ENCODE results near the gene GARS1.

Gene GARS1

GRCh38 chr7:30552330-30552729, 42.3 kb upstream of the GARS1 start:
- Mint-ChIP-seq H3K27ac (no peak overlapping the region), H3K9me3 (peaks cover 3% of the 10 kb centered on the region), H3K36me3 (ENCODE audit: low read depth) (peaks cover 16% of the 10 kb centered on the region), H3K27me3 (ENCODE audit: low read depth, poor library complexity) (no peaks in the 10 kb centered on the region), H3K4me1 (peaks cover 18% of the 10 kb centered on the region), H3K4me3 (no peak overlapping the region)
- no peak for DNase-seq
- no peak for TF ChIP-seq CTCF (IDR thresholded peaks at IDR 0.05)

GRCh38 chr7:30553141-30553540, 41.5 kb upstream of the GARS1 start:
- Mint-ChIP-seq H3K4me1 (peaks cover 18% of the 10 kb centered on the region), H3K36me3 (ENCODE audit: low read depth) (peaks cover 16% of the 10 kb centered on the region), H3K27ac (no peak overlapping the region), H3K9me3 (peaks cover 3% of the 10 kb centered on the region), H3K4me3 (no peak overlapping the region), H3K27me3 (ENCODE audit: low read depth, poor library complexity) (no peaks in the 10 kb centered on the region)
- no peak for TF ChIP-seq CTCF (IDR thresholded peaks at IDR 0.05)
- DNase-seq = no peak

- no peak for DNase-seq
- H3K27me3 Mint-ChIP-seq (ENCODE audit: low read depth, poor library complexity) = no peaks in the 10 kb centered on the region
- no peak overlapping the region for H3K4me3 Mint-ChIP-seq
- peaks cover 3% of the 10 kb centered on the region for H3K9me3 Mint-ChIP-seq
- peaks cover 18% of the 10 kb centered on the region for H3K4me1 Mint-ChIP-seq
- H3K36me3 Mint-ChIP-seq (ENCODE audit: low read depth) = peaks cover 16% of the 10 kb centered on the region
- no peak overlapping the region for H3K27ac Mint-ChIP-seq
- no peak for TF ChIP-seq CTCF (IDR thresholded peaks at IDR 0.05)
Measured at GRCh38 chr7:30553546-30553945, 41.1 kb upstream of the GARS1 start.

GRCh38 chr7:30555525-30555924, 39.2 kb upstream of the GARS1 start:
- peaks cover 6% of the 10 kb centered on the region for H3K36me3 Mint-ChIP-seq (ENCODE audit: low read depth)

GRCh38 chr7:30556840-30557239, 37.8 kb upstream of the GARS1 start:
- Mint-ChIP-seq H3K36me3 (ENCODE audit: low read depth) (peaks cover 5% of the 10 kb centered on the region), H3K4me3 (no peak overlapping the region), H3K9me3 (peaks cover 2% of the 10 kb centered on the region), H3K27me3 (ENCODE audit: low read depth, poor library complexity) (no peaks in the 10 kb centered on the region), H3K4me1 (no peaks in the 10 kb centered on the region), H3K27ac (no peak overlapping the region)
- no peak for TF ChIP-seq CTCF (IDR thresholded peaks at IDR 0.05)
- DNase-seq = no peak

More at GRCh38 chr7:30555525-30555924, 39.2 kb upstream of the GARS1 start:
- TF ChIP-seq CTCF (IDR thresholded peaks at IDR 0.05) = no peak
- DNase-seq = no peak
- H3K27ac Mint-ChIP-seq = no peak overlapping the region
- H3K4me1 Mint-ChIP-seq = no peaks in the 10 kb centered on the region
- H3K4me3 Mint-ChIP-seq = no peak overlapping the region
- H3K9me3 Mint-ChIP-seq = peaks cover 3% of the 10 kb centered on the region
- no peaks in the 10 kb centered on the region for H3K27me3 Mint-ChIP-seq (ENCODE audit: low read depth, poor library complexity)

GRCh38 chr7:30557245-30557644, 37.4 kb upstream of the GARS1 start:
- H3K9me3 Mint-ChIP-seq = no peaks in the 10 kb centered on the region
- peaks cover under 1% of the 10 kb centered on the region for H3K36me3 Mint-ChIP-seq (ENCODE audit: low read depth)

More at GRCh38 chr7:30557245-30557644, 37.4 kb upstream of the GARS1 start:
- no peaks in the 10 kb centered on the region for H3K4me1 Mint-ChIP-seq
- no peak for DNase-seq
- no peak for TF ChIP-seq CTCF (IDR thresholded peaks at IDR 0.05)
- H3K4me3 Mint-ChIP-seq = no peak overlapping the region
- no peak overlapping the region for H3K27ac Mint-ChIP-seq
- H3K27me3 Mint-ChIP-seq (ENCODE audit: low read depth, poor library complexity) = no peaks in the 10 kb centered on the region

Data from nephron progenitor cell (in vitro differentiated cells).